Spleen (tissue), 11 donors: ENCODE measurements around the gene KLHL6. TPM values are rescaled to one million over a fixed set of nuclear protein-coding genes. Genes with fewer than 3 reads are reported as not detected.

ENCODE experiments used
- DNase-seq: peaks from one replicate; pipeline ENCODE4 v3.0.0-alpha.2; 2020
- H3K27ac ChIP-seq, 8 donors: fragments of 200-600 bp; sonication (generic) in 7 of 8; 1 replicate in 4 of 8; 2 replicates in 4 of 8; pipeline versions ENCODE4 v1.5.0 to v1.8.0; 2016 to 2021; ENCODE audit warnings: inconsistent platforms in 4 of 8, mild to moderate bottlenecking in 4 of 8, moderate library complexity in 1 of 8
- H3K27me3 ChIP-seq, 7 donors: fragments of 200-600 bp; sonication (generic) in 6 of 7; replicated peaks in 1 of 7; 1 replicate in 4 of 7; 2 replicates in 3 of 7; pipeline versions ENCODE4 v1.5.0 to v1.8.0; 2016 to 2021; ENCODE audit warnings: inconsistent platforms in 3 of 7, mild to moderate bottlenecking in 1 of 7
- H3K36me3 ChIP-seq, 6 donors: fragments of 200-600 bp; sonication (generic) in 5 of 6; 1 replicate in 4 of 6; 2 replicates in 2 of 6; pipeline versions ENCODE4 v1.5.0 to v1.8.0; 2016 to 2021; ENCODE audit warnings: inconsistent platforms in 2 of 6
- H3K4me1 ChIP-seq, 6 donors: fragments of 200-600 bp; sonication (generic) in 5 of 6; 1 replicate in 3 of 6; 2 replicates in 3 of 6; pipeline versions ENCODE4 v1.5.0 to v1.8.0; 2016 to 2021; ENCODE audit warnings: inconsistent platforms in 3 of 6
- H3K4me3 ChIP-seq, 8 donors: fragments of 200-600 bp; sonication (generic) in 7 of 8; 1 replicate in 4 of 8; 2 replicates in 4 of 8; pipeline versions ENCODE4 v1.5.0 to v1.8.0; 2016 to 2021; ENCODE audit warnings: inconsistent platforms in 4 of 8, mild to moderate bottlenecking in 4 of 8, moderate library complexity in 2 of 8
- H3K9me3 ChIP-seq, 8 donors: fragments of 200-600 bp; sonication (generic) in 7 of 8; 1 replicate in 4 of 8; 2 replicates in 4 of 8; pipeline versions ENCODE4 v1.5.0 to v1.8.0; 2016 to 2021; ENCODE audit warnings: inconsistent platforms in 4 of 8
- POLR2A ChIP-seq, 3 donors: fragments of 450-650 bp; IDR thresholded peaks; one replicate each; pipeline ENCODE4 v1.5.1; 2017; ENCODE audit warnings: antibody characterized with exemption in 3 of 3, mild to moderate bottlenecking in 1 of 3
- POLR2AphosphoS5 ChIP-seq, 3 donors: sonication (generic); formaldehyde crosslinking; IDR thresholded peaks; one replicate each; pipeline ENCODE4 v1.5.1; 2017; ENCODE audit warnings: antibody characterized with exemption in 3 of 3
- WGBS, 5 donors: extraction: QIAGEN DNeasy Blood & Tissue Kit in 3 of 5; methylation state at CpG; one replicate each; pipeline versions ENCODE4 v1.1.5 to v1.1.7; 2013 to 2018; 5-methylcytosine and 5-hydroxymethylcytosine counted together
- intact Hi-C: fragments of 100-400 bp; cut with DNase I; formaldehyde crosslinking; loops from one replicate; pipeline ENCODE4 v1.15.0; 2023; ENCODE audit warnings: low total_unique reads
- polyA plus RNA-seq, 3 donors: library from polyadenylated mRNA; stranded (reverse); fragments of 200-250 nt; gene quantifications; one replicate each; pipeline ENCODE4 v1.2.1, GENCODE V29; 2013
- total RNA-seq, 7 donors: library from RNA; depleted of rRNA in 3 of 7; stranded (reverse); fragments of >200 nt in 3 of 7; fragmentation: NEBNext Ultra II Directional in 4 of 7; extraction: Animal tissue kit (Norgen Biotek cat#: 25700) in 4 of 7; gene quantifications; one replicate each; pipeline versions ENCODE4 v1.1.0 to v1.2.1, GENCODE V29; 2016 to 2021
- TF ChIP-seq, protein P1 (sequence below), 11 experiments: fragments of 200-600 bp in 7 of 11; fragments of 450-650 bp in 4 of 11; sonication (generic) in 4 of 11; IDR thresholded peaks in 8 of 11; conservative IDR thresholded peaks in 3 of 11; 1 replicate in 7 of 11; 2 replicates in 4 of 11; pipeline versions ENCODE4 v1.4.0 to v1.8.0; 2016 to 2021; ENCODE audit warnings: antibody characterized with exemption in 11 of 11, inconsistent platforms in 4 of 11, mild to moderate bottlenecking in 1 of 11
- donor health status: healthy with polysubstance abuse.
- donor health status: DM: no; HTN: no; CAD: no; lungs with moderate emphysema.
- donor health status: DM: no; HTN: no; CAD: no.
- donor health status: Bipolar disorder and iron deficiency.
- donor health status: healthy.
- donor health status: DM: no; HTN: no; CAD: no.
- donor health status: DM: yes; HTN: yes; CAD: no.

The KLHL6 gene
- total and polyA plus RNA-seq, 10 donors: 10.8 to 51.8 (median 33.0) TPM

DNA sequence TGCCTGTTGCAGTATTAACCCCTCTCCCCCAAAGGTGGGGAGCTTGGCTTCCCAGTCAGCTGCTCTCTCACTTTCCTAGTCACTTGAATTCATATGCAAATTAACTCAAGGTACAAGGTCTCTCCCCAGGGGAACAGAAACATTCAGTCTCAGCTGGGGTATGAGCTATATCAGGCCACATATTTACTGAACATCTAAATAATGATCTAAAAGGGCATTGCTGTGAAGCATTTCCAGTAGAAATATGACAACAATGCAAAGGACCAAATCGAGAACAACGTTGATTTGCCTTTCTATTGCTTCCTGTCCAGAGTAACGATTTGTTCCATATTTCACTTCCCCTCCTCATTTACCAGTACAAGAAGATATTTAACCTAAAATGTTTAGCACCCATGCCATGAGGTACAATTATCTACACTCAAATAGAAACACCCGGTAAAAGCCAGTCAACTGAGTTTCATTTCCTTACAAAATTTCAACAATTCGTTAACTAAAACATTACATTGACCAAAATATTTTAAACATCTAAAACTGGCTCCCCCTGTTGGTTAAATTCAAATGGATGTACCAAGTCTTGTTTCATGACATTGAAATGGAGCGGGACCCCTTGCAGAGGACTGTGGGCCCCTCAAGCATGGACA lies 36.5 kb upstream of the KLHL6 start:
- peak overlapping the region in 1 of 8 donors; percentile 41 for H3K4me3 ChIP-seq
- TF ChIP-seq POLR2AphosphoS5 (IDR thresholded peaks at IDR 0.05): no peak
- TF ChIP-seq, protein P1, sequence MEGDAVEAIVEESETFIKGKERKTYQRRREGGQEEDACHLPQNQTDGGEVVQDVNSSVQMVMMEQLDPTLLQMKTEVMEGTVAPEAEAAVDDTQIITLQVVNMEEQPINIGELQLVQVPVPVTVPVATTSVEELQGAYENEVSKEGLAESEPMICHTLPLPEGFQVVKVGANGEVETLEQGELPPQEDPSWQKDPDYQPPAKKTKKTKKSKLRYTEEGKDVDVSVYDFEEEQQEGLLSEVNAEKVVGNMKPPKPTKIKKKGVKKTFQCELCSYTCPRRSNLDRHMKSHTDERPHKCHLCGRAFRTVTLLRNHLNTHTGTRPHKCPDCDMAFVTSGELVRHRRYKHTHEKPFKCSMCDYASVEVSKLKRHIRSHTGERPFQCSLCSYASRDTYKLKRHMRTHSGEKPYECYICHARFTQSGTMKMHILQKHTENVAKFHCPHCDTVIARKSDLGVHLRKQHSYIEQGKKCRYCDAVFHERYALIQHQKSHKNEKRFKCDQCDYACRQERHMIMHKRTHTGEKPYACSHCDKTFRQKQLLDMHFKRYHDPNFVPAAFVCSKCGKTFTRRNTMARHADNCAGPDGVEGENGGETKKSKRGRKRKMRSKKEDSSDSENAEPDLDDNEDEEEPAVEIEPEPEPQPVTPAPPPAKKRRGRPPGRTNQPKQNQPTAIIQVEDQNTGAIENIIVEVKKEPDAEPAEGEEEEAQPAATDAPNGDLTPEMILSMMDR (IDR thresholded peaks at IDR 0.05 in 8 of 11, conservative IDR thresholded peaks at IDR 0.05 in 3 of 11): peak in 9 of 11 experiments; percentile 17 to 50 (median 38)
- peak overlapping the region in 4 of 8 donors; percentile 12 to 52 (median 26) for H3K27ac ChIP-seq
- no peaks in the 10 kb centered on the region for H3K36me3 ChIP-seq
- no peak for DNase-seq
- intact Hi-C loops: no loop called here
- 19 to 28% (median 20%) methylated on average over 6 of the region's 6 CpGs for WGBS, 5 donors
- H3K4me1 ChIP-seq: peaks cover 13 to 37% (median 19%) of the 10 kb centered on the region in 6 donors
- peaks cover 0 to 9% (median under 1%) of the 10 kb centered on the region in 8 donors for H3K9me3 ChIP-seq
- H3K27me3 ChIP-seq: peaks cover 0 to 5% (median 0%) of the 10 kb centered on the region in 7 donors

DNA sequence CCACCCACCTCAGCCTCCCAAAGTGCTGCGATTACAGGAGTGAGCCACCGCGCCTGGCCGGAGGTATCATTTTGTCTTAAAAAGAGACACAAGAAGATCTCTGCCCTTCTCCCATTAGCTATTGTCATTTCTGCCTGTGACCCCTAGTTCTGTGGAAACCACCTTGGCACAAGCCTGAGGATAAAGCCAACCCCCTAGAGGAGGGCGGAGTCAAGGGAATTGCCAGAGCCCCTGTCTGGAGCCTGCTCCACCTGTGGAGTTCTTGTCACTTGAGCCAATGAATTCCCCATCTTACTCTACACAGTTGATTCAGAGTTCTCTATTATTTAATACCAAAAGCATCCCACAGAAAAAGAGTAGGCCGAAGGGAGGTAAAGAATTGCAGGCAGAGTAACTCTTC lies 34.9 kb upstream of the KLHL6 start:
- Histone ChIP-seq H3K9me3 (no peaks in the 10 kb centered on the region), H3K27ac (no peak overlapping the region), H3K4me3 (no peak overlapping the region), H3K36me3 (no peaks in the 10 kb centered on the region), H3K4me1 (peaks cover 16 to 49% (median 25%) of the 10 kb centered on the region in 6 donors), H3K27me3 (peaks cover 0 to 5% (median 0%) of the 10 kb centered on the region in 7 donors)
- DNase-seq: no peak
- WGBS, 5 donors: 88 to 97% (median 92%) methylated on average over 6 of the region's 6 CpGs
- TF ChIP-seq POLR2AphosphoS5 (IDR thresholded peaks at IDR 0.05): no peak
- TF ChIP-seq, protein P1 (IDR thresholded peaks at IDR 0.05 in 8 of 11, conservative IDR thresholded peaks at IDR 0.05 in 3 of 11): no peak
- no peak for TF ChIP-seq POLR2A (IDR thresholded peaks at IDR 0.05)
- intact Hi-C loops: no loop called here

DNA sequence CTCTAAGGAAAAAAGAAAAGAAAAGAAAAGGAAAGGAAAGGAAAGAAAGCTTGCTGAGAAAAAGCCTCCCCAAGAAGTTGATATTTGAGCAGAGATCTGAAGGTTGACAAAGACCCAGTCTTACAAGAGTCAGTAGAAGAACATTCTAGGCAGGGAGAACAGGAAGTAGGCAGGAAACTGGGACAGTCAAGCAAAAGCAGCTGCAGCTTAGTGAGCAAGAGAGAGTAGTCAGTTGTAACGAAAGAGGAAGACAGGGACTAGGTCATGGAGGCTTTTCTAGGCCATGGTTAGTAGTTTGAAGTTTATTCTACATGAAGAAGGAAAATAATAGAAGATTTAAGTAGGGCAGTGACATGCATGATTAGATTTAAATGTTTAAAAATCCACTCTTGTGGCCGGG lies 31.8 kb upstream of the KLHL6 start:
- intact Hi-C loops: no loop called here
- no peaks in the 10 kb centered on the region for H3K9me3 ChIP-seq
- no peaks in the 10 kb centered on the region for H3K36me3 ChIP-seq
- H3K4me3 ChIP-seq: no peak overlapping the region
- TF ChIP-seq, protein P1 (IDR thresholded peaks at IDR 0.05 in 8 of 11, conservative IDR thresholded peaks at IDR 0.05 in 3 of 11): no peak
- TF ChIP-seq POLR2AphosphoS5 (IDR thresholded peaks at IDR 0.05): peak in 1 of 3 donors; percentile 40
- no peak for TF ChIP-seq POLR2A (IDR thresholded peaks at IDR 0.05)
- H3K27ac ChIP-seq: peak overlapping the region in 5 of 8 donors; percentile 15 to 51 (median 31)
- H3K4me1 ChIP-seq: peaks cover 17 to 57% (median 39%) of the 10 kb centered on the region in 6 donors
- H3K27me3 ChIP-seq: no peaks in the 10 kb centered on the region
- no peak for DNase-seq
- 42 to 55% (median 52%) methylated on average over 2 of the region's 2 CpGs for WGBS, 5 donors

DNA sequence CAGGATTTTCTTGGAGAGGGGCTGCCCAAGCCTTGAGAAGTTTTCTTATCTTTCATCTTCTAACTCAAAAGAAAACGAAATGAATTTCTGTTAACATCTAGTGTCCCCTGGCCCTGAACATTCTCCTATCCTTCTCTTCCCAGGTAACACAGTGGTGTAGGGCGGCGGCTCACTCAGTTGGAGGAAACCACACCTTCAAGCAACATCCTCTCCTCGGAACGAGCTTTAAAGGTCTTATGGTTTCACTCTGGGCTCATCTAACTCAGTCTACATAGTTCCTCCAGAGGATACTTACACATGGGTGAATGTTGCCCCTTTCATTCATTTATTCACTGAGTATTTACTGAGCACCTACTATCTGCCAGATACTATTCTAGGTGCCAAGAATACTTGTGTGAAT lies 31.0 kb upstream of the KLHL6 start:
- WGBS, 5 donors: 26 to 43% (median 34%) methylated on average over 5 of the region's 5 CpGs
- DNase-seq: no peak
- Histone ChIP-seq H3K9me3 (no peaks in the 10 kb centered on the region), H3K27ac (peak overlapping the region in 2 of 8 donors; percentile 15 to 51), H3K4me3 (no peak overlapping the region), H3K27me3 (no peaks in the 10 kb centered on the region), H3K4me1 (peaks cover 9 to 48% (median 32%) of the 10 kb centered on the region in 6 donors), H3K36me3 (no peaks in the 10 kb centered on the region)
- TF ChIP-seq POLR2A (IDR thresholded peaks at IDR 0.05): no peak
- no peak for TF ChIP-seq POLR2AphosphoS5 (IDR thresholded peaks at IDR 0.05)
- TF ChIP-seq, protein P1 (IDR thresholded peaks at IDR 0.05 in 8 of 11, conservative IDR thresholded peaks at IDR 0.05 in 3 of 11): no peak
- intact Hi-C loops: no loop called here
